NCI-H2227 treated with DMSO at 0.1 percent for 48 hours (cell line): ENCODE data around the gene RGS3.
"Not testable (repeated sequence)": the region's sequence is repeated elsewhere in the genome, so short reads cannot be mapped to it uniquely, and the experiment has no call there.

Experiments used
- DNase-seq: peaks from one replicate; lab custom pipeline; 2025; lab: John Stamatoyannopoulos, UW

RGS3 gene

GRCh38 chr9:113488490-113488889 lies 25.0 kb downstream of the RGS3 start:
- DNase-seq, result no peak

GRCh38 chr9:113491147-113491546 lies 27.6 kb downstream of the RGS3 start:
- not testable (repeated sequence) for DNase-seq

GRCh38 chr9:113492343-113493202 lies 29.0 kb downstream of the RGS3 start:
- DNase-seq, result peak; percentile 10

- DNase-seq, result no peak
These were observed 29.6 kb downstream of the RGS3 start for GRCh38 chr9:113493203-113493520.

GRCh38 chr9:113495526-113495925 lies 32.0 kb downstream of the RGS3 start:
- DNase-seq, result no peak

GRCh38 chr9:113497051-113497450 lies 33.5 kb downstream of the RGS3 start:
- DNase-seq, result no peak

GRCh38 chr9:113499153-113499875 lies 35.8 kb downstream of the RGS3 start:
- DNase-seq, result no peak

GRCh38 chr9:113499876-113500497 lies 36.5 kb downstream of the RGS3 start:
- DNase-seq, result no peak

- no peak for DNase-seq
These were observed 37.7 kb downstream of the RGS3 start for GRCh38 chr9:113501129-113501686.

- DNase-seq, result no peak
These were observed 38.3 kb downstream of the RGS3 start for GRCh38 chr9:113501852-113502251.

- DNase-seq, result no peak
These were observed 39.0 kb downstream of the RGS3 start for GRCh38 chr9:113502427-113503034.

GRCh38 chr9:113503131-113503541 lies 39.6 kb downstream of the RGS3 start:
- no peak for DNase-seq

GRCh38 chr9:113503613-113504211 lies 40.2 kb downstream of the RGS3 start:
- no peak for DNase-seq

GRCh38 chr9:113504725-113505590 lies 41.4 kb downstream of the RGS3 start:
- no peak for DNase-seq

- DNase-seq, result no peak
These were observed 42.6 kb downstream of the RGS3 start for GRCh38 chr9:113506090-113506589.

- no peak for DNase-seq
These were observed 43.7 kb downstream of the RGS3 start for GRCh38 chr9:113507256-113507655.

GRCh38 chr9:113508111-113508749 lies 44.7 kb downstream of the RGS3 start:
- no peak for DNase-seq

- DNase-seq, result no peak
These were observed 45.9 kb downstream of the RGS3 start for GRCh38 chr9:113509463-113509862.

- no peak for DNase-seq
These were observed 47.6 kb downstream of the RGS3 start for GRCh38 chr9:113511047-113511521.
